ENCODE measurements around the gene MLLT3. TPM values are rescaled to one million over a fixed set of nuclear protein-coding genes. Genes with fewer than 3 reads are reported as not detected.

Gene MLLT3
- total RNA-seq, 4 donors from 2014 or later = 9.4 to 38.2 (median 30.2) TPM

- Histone ChIP-seq H3K36me3 (no peaks in the 10 kb centered on the region), H3K27ac (no peak overlapping the region), H3K4me1 (peaks cover 0 to 54% (median 31%) of the 10 kb centered on the region in 4 donors), H3K27me3 (no peaks in the 10 kb centered on the region), H3K4me3 (no peak overlapping the region), H3K9me3 (no peaks in the 10 kb centered on the region)
- in situ Hi-C loops (cut with MboI; ENCODE audit: low pct_ligation_motif_present in 1 of 4, low pct_unique_long_range_greater_than_20kb in 1 of 4, low sequenced_read_pairs in 3 of 4) = no loop called here
- TF ChIP-seq EP300 (IDR thresholded peaks at IDR 0.05; ENCODE audit: low read depth) (no peak), POLR2AphosphoS5 (IDR thresholded peaks at IDR 0.05) (no peak), POLR2A (IDR thresholded peaks at IDR 0.05) (no peak), CTCF (IDR thresholded peaks at IDR 0.05) (no peak)
- intact Hi-C loops (cut with DNase I; ENCODE audit: low total_unique reads) = no loop called here
- 81 to 87% methylated on average over 5 of the region's 5 CpGs for WGBS, 2 donors (ENCODE audit: low coverage in 1 of 2)
- DNase-seq = no peak
These were observed 147.8 kb downstream of the MLLT3 start for GRCh38 chr9:20474496-20474895.

- intact Hi-C loops (cut with DNase I; ENCODE audit: low total_unique reads) = no loop called here
- Histone ChIP-seq H3K27me3 (no peaks in the 10 kb centered on the region), H3K9me3 (no peaks in the 10 kb centered on the region), H3K4me1 (peaks cover 0 to 47% (median 31%) of the 10 kb centered on the region in 4 donors), H3K27ac (no peak overlapping the region), H3K4me3 (no peak overlapping the region), H3K36me3 (no peaks in the 10 kb centered on the region)
- no peak for TF ChIP-seq POLR2AphosphoS5 (IDR thresholded peaks at IDR 0.05)
- no peak for TF ChIP-seq EP300 (IDR thresholded peaks at IDR 0.05; ENCODE audit: low read depth)
- no peak for TF ChIP-seq POLR2A (IDR thresholded peaks at IDR 0.05)
- TF ChIP-seq CTCF (IDR thresholded peaks at IDR 0.05) = no peak
- in situ Hi-C loops (cut with MboI; ENCODE audit: low pct_ligation_motif_present in 1 of 4, low pct_unique_long_range_greater_than_20kb in 1 of 4, low sequenced_read_pairs in 3 of 4) = no loop called here
- DNase-seq = no peak
These were observed 148.7 kb downstream of the MLLT3 start for GRCh38 chr9:20473515-20474013.

- Histone ChIP-seq H3K4me1 (peaks cover 0 to 41% (median 31%) of the 10 kb centered on the region in 4 donors), H3K27ac (no peak overlapping the region), H3K4me3 (no peak overlapping the region), H3K36me3 (no peaks in the 10 kb centered on the region), H3K27me3 (no peaks in the 10 kb centered on the region), H3K9me3 (no peaks in the 10 kb centered on the region)
- no peak for DNase-seq
- in situ Hi-C loops (cut with MboI; ENCODE audit: low pct_ligation_motif_present in 1 of 4, low pct_unique_long_range_greater_than_20kb in 1 of 4, low sequenced_read_pairs in 3 of 4) = no loop called here
- intact Hi-C loops (cut with DNase I; ENCODE audit: low total_unique reads) = no loop called here
- 83 to 97% methylated on average over 1 to 2 of the region's 2 CpGs for WGBS, 2 donors (ENCODE audit: low coverage in 1 of 2)
- TF ChIP-seq POLR2A (IDR thresholded peaks at IDR 0.05) (no peak), CTCF (IDR thresholded peaks at IDR 0.05) (no peak), EP300 (IDR thresholded peaks at IDR 0.05; ENCODE audit: low read depth) (no peak), POLR2AphosphoS5 (IDR thresholded peaks at IDR 0.05) (no peak)
These were observed 149.8 kb downstream of the MLLT3 start for GRCh38 chr9:20472342-20473045.

- H3K4me1 ChIP-seq = peaks cover 0 to 13% (median 8%) of the 10 kb centered on the region in 4 donors
- no peaks in the 10 kb centered on the region for H3K9me3 ChIP-seq
- in situ Hi-C loops (cut with MboI; ENCODE audit: low pct_ligation_motif_present in 1 of 4, low pct_unique_long_range_greater_than_20kb in 1 of 4, low sequenced_read_pairs in 3 of 4) = no loop called here
- no peaks in the 10 kb centered on the region for H3K36me3 ChIP-seq
- intact Hi-C loops (cut with DNase I; ENCODE audit: low total_unique reads) = no loop called here
- H3K27me3 ChIP-seq = no peaks in the 10 kb centered on the region
- DNase-seq = no peak
- H3K4me3 ChIP-seq = no peak overlapping the region
- WGBS, 2 donors (ENCODE audit: low coverage in 1 of 2) = 88 to 100% methylated on average over 1 of the region's 1 CpG
- H3K27ac ChIP-seq = no peak overlapping the region
- TF ChIP-seq EP300 (IDR thresholded peaks at IDR 0.05; ENCODE audit: low read depth) (no peak), POLR2AphosphoS5 (IDR thresholded peaks at IDR 0.05) (no peak), CTCF (IDR thresholded peaks at IDR 0.05) (no peak), POLR2A (IDR thresholded peaks at IDR 0.05) (no peak)
These were observed 155.8 kb downstream of the MLLT3 start for GRCh38 chr9:20466328-20467008.
